ENCODE results near the gene MEIS3.
"Not testable (repeated sequence)": the region's sequence is repeated elsewhere in the genome, so short reads cannot be mapped to it uniquely, and the experiment has no call there.

Gene MEIS3

GRCh38 chr19:47398707-47399597 lies 20.4 kb downstream of the MEIS3 start:
- DNase-seq = no peak
- TF ChIP-seq POLR2A (IDR thresholded peaks at IDR 0.05; ENCODE audit: low read length) (no peak), GATA1 (IDR thresholded peaks at IDR 0.05; ENCODE audit: low read depth, low read length) (no peak)

GRCh38 chr19:47391510-47392223 lies 27.7 kb downstream of the MEIS3 start:
- no peak for TF ChIP-seq POLR2A (IDR thresholded peaks at IDR 0.05; ENCODE audit: low read length)
- no peak for TF ChIP-seq GATA1 (IDR thresholded peaks at IDR 0.05; ENCODE audit: low read depth, low read length)
- DNase-seq = peak; percentile 75 to 90

- TF ChIP-seq GATA1 (IDR thresholded peaks at IDR 0.05; ENCODE audit: low read depth, low read length) (no peak), POLR2A (IDR thresholded peaks at IDR 0.05; ENCODE audit: low read length) (no peak)
- DNase-seq = no peak
These were observed 28.5 kb downstream of the MEIS3 start for GRCh38 chr19:47390533-47391488.

- no peak for TF ChIP-seq GATA1 (IDR thresholded peaks at IDR 0.05; ENCODE audit: low read depth, low read length)
- no peak for TF ChIP-seq POLR2A (IDR thresholded peaks at IDR 0.05; ENCODE audit: low read length)
- no peak for DNase-seq
These were observed 30.2 kb downstream of the MEIS3 start for GRCh38 chr19:47389150-47389556.

GRCh38 chr19:47388721-47389120 lies 30.6 kb downstream of the MEIS3 start:
- DNase-seq = peak in 1 of 2 experiments; percentile 26

- not testable (repeated sequence) for DNase-seq
These were observed 31.7 kb downstream of the MEIS3 start for GRCh38 chr19:47387623-47388022.

- DNase-seq = not testable (repeated sequence)
These were observed 32.7 kb downstream of the MEIS3 start for GRCh38 chr19:47386582-47386981.

GRCh38 chr19:47384533-47384932 lies 34.8 kb downstream of the MEIS3 start:
- not testable (repeated sequence) for DNase-seq

- not testable (repeated sequence) for DNase-seq
These were observed 35.4 kb downstream of the MEIS3 start for GRCh38 chr19:47383890-47384289.

GRCh38 chr19:47381653-47382279 lies 37.6 kb downstream of the MEIS3 start:
- no peak for TF ChIP-seq POLR2A (IDR thresholded peaks at IDR 0.05; ENCODE audit: low read length)
- no peak for TF ChIP-seq GATA1 (IDR thresholded peaks at IDR 0.05; ENCODE audit: low read depth, low read length)
- no peak for DNase-seq

- DNase-seq = no peak
- TF ChIP-seq GATA1 (IDR thresholded peaks at IDR 0.05; ENCODE audit: low read depth, low read length) (no peak), POLR2A (IDR thresholded peaks at IDR 0.05; ENCODE audit: low read length) (no peak)
These were observed 38.2 kb downstream of the MEIS3 start for GRCh38 chr19:47381121-47381520.

- no peak for TF ChIP-seq POLR2A (IDR thresholded peaks at IDR 0.05; ENCODE audit: low read length)
- no peak for TF ChIP-seq GATA1 (IDR thresholded peaks at IDR 0.05; ENCODE audit: low read depth, low read length)
- DNase-seq = no peak
These were observed 38.8 kb downstream of the MEIS3 start for GRCh38 chr19:47380559-47380958.

GRCh38 chr19:47379381-47379938 lies 39.9 kb downstream of the MEIS3 start:
- no peak for TF ChIP-seq POLR2A (IDR thresholded peaks at IDR 0.05; ENCODE audit: low read length)
- TF ChIP-seq GATA1 (IDR thresholded peaks at IDR 0.05; ENCODE audit: low read depth, low read length) = no peak
- DNase-seq = no peak

- no peak for TF ChIP-seq POLR2A (IDR thresholded peaks at IDR 0.05; ENCODE audit: low read length)
- no peak for TF ChIP-seq GATA1 (IDR thresholded peaks at IDR 0.05; ENCODE audit: low read depth, low read length)
- no peak for DNase-seq
These were observed 41.1 kb downstream of the MEIS3 start for GRCh38 chr19:47378246-47378645.
